ENCODE measurements around the gene RBPJL. TPM values are rescaled to one million over a fixed set of nuclear protein-coding genes. Genes with fewer than 3 reads are reported as not detected.

Gene RBPJL
- total and polyA plus RNA-seq, 4 donors = 0.08 to 0.38 TPM; not detected in 2

DNA sequence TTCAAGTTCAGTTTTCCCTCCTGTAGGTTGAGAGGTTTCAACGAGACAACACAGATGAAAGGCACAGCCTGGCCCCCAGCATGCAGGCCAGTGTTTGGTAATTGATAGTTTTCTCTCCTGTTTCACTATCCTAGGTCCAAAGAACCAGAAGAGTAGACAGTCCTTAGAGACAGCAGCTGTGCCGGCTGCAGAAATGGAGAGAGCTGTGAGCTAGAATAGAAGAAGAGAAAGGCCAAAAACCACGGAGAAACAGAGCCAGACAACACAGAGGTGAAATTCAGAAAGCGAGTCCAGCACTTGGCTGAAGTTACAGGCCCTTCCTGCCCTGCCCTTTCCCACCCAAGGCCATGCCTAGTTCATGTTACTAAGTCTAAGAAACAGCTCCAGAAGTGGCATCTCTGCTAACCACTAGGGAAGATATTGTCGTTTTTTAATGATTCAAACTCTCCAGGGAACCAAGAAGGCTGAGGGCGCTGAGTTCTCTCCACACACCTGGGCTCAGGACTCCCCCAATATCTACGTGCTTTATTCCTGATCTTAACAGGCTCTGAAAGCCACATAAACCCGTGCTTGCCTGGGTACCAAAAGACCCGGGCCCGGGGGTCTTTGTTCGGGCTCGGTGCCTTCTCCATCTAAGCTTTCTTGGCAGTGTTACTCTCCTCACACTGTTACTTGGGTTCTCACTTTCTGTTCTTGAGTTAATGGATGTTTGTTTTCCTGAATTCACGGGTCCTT, 16.5 kb upstream of the RBPJL start:
- 74 to 78% methylated on average over 13 of the region's 13 CpGs for WGBS, 2 donors
- intact Hi-C loops (cut with DNase I) = loop anchor here (5.0 to 10.0 kb wide), 3 partner anchors 245 to 278 kb away; no protein-coding TSS in a partner anchor

DNA sequence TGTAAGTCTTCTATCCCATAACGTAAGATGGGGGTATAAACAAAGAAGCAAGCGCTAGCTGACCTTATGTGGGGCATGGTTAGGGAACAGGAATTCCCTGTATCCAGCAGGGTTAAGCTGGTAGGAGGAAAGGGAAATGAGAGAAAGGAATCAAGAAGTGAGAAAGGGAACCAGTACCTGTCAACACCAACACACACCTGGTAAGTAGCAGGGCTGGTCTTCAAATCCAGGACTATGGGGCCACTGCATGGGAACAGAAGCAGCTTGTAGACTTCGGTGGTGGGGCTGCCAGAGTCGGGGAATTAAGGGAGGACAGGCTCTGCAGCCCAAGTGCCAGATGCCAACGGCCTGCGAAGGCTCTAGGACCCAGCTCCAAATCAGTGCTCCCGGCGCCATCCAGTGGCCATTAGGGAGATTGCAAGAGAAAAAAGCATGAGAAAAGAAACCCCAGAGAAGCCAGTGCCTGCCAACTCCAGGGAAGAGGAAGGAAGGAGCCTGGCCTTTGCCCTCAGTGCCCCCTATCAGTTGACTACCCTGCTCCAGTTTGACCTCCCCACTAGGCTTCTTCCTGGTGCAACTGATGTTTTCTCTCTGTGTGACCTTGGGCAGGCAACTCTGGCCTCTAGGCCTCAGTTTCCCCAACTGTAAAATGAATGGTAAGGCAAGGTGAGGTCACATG, 15.8 kb upstream of the RBPJL start:
- Histone ChIP-seq H3K4me1 (ENCODE audit: control insufficient read depth in 1 of 2, insufficient read depth in 2 of 2, low read length in 2 of 2) (no peaks in the 10 kb centered on the region), H3K36me3 (ENCODE audit: control insufficient read depth in 1 of 2, insufficient read depth in 2 of 2, low read length in 1 of 2) (no peaks in the 10 kb centered on the region), H3K27ac (ENCODE audit: low read depth in 1 of 2, low read length in 2 of 2) (no peak overlapping the region), H3K27me3 (ENCODE audit: control insufficient read depth in 1 of 2, insufficient read depth in 2 of 2, low read length in 1 of 2) (no peaks in the 10 kb centered on the region), H3K4me3 (ENCODE audit: low read length in 2 of 2) (no peak overlapping the region), H3K9me3 (ENCODE audit: control insufficient read depth, low read length) (no peaks in the 10 kb centered on the region)
- DNase-seq (peak; percentile 84 to 87), ATAC-seq (ENCODE audit: low FRiP score) (peak; percentile 79)
- 27% methylated on average over 8 of the region's 8 CpGs for WGBS, 2 donors
- intact Hi-C loops (cut with DNase I) = loop anchor here in 1 of 2 donors (5.0 kb wide), 2 partner anchors 249 to 279 kb away; no protein-coding TSS in a partner anchor

More for the DNA sequence above, 16.5 kb upstream of the RBPJL start:
- H3K27ac ChIP-seq (ENCODE audit: low read depth in 1 of 2, low read length in 2 of 2) = no peak overlapping the region
- DNase-seq (no peak), ATAC-seq (ENCODE audit: low FRiP score) (no peak)
- H3K4me3 ChIP-seq (ENCODE audit: low read length in 2 of 2) = no peak overlapping the region
- no peaks in the 10 kb centered on the region for H3K4me1 ChIP-seq (ENCODE audit: control insufficient read depth in 1 of 2, insufficient read depth in 2 of 2, low read length in 2 of 2)
- no peaks in the 10 kb centered on the region for H3K27me3 ChIP-seq (ENCODE audit: control insufficient read depth in 1 of 2, insufficient read depth in 2 of 2, low read length in 1 of 2)
- no peaks in the 10 kb centered on the region for H3K36me3 ChIP-seq (ENCODE audit: control insufficient read depth in 1 of 2, insufficient read depth in 2 of 2, low read length in 1 of 2)
- no peaks in the 10 kb centered on the region for H3K9me3 ChIP-seq (ENCODE audit: control insufficient read depth, low read length)

DNA sequence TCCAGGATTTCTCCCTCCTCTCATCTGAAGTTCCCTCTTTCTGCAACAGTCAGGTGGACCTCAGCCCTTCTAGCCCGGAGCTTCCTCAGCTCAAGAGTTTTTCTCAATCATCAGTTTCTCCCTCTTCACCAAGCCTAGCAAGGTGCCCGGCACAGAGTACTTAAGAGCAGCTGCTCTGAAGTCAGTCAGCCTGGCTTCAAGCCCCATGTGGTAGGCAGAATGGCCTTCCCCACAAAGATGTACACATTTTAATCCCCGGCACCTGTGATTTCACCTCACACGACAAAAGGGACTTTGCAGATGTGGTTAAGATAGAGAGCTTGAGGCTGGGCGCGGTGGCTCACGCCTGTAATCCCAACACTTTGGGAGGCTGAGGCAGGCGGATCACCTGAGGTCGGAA, 15.1 kb upstream of the RBPJL start:
- H3K36me3 ChIP-seq (ENCODE audit: control insufficient read depth in 1 of 2, insufficient read depth in 2 of 2, low read length in 1 of 2) = no peaks in the 10 kb centered on the region
- DNase-seq (no peak), ATAC-seq (ENCODE audit: low FRiP score) (no peak)
- H3K4me3 ChIP-seq (ENCODE audit: low read length in 2 of 2) = no peak overlapping the region
- H3K27me3 ChIP-seq (ENCODE audit: control insufficient read depth in 1 of 2, insufficient read depth in 2 of 2, low read length in 1 of 2) = no peaks in the 10 kb centered on the region
- intact Hi-C loops (cut with DNase I) = loop anchor here in 1 of 2 donors (5.0 kb wide), 2 partner anchors 249 to 279 kb away; no protein-coding TSS in a partner anchor
- no peaks in the 10 kb centered on the region for H3K9me3 ChIP-seq (ENCODE audit: control insufficient read depth, low read length)
- 87 to 89% methylated on average over 9 of the region's 9 CpGs for WGBS, 2 donors
- H3K4me1 ChIP-seq (ENCODE audit: control insufficient read depth in 1 of 2, insufficient read depth in 2 of 2, low read length in 2 of 2) = no peaks in the 10 kb centered on the region
- no peak overlapping the region for H3K27ac ChIP-seq (ENCODE audit: low read depth in 1 of 2, low read length in 2 of 2)

DNA sequence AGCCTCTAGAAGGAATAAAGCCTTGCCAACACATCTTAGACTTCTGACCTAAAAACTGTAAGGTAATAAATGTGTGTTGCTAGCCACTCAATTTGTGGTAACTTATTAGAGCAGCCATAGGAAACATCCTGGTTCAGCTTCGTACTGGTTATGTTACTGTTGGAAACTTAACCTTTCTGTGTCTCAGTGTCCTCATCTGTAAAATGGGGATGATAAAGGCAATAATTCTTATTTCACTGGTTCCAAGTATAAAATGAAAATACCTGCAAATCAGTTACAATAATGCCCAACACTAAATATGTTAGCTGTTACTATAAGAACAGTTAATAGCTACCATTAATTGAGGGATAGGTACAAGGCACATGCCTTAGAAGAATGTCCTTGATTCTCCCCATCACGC, 14.3 kb upstream of the RBPJL start:
- no peaks in the 10 kb centered on the region for H3K36me3 ChIP-seq (ENCODE audit: control insufficient read depth in 1 of 2, insufficient read depth in 2 of 2, low read length in 1 of 2)
- H3K9me3 ChIP-seq (ENCODE audit: control insufficient read depth, low read length) = no peaks in the 10 kb centered on the region
- no peaks in the 10 kb centered on the region for H3K27me3 ChIP-seq (ENCODE audit: control insufficient read depth in 1 of 2, insufficient read depth in 2 of 2, low read length in 1 of 2)
- 87 to 88% methylated on average over 2 of the region's 2 CpGs for WGBS, 2 donors
- H3K4me1 ChIP-seq (ENCODE audit: control insufficient read depth in 1 of 2, insufficient read depth in 2 of 2, low read length in 2 of 2) = no peaks in the 10 kb centered on the region
- no peak overlapping the region for H3K27ac ChIP-seq (ENCODE audit: low read depth in 1 of 2, low read length in 2 of 2)
- intact Hi-C loops (cut with DNase I) = loop anchor here in 1 of 2 donors (5.0 kb wide), 2 partner anchors 250 to 280 kb away; no protein-coding TSS in a partner anchor
- no peak overlapping the region for H3K4me3 ChIP-seq (ENCODE audit: low read length in 2 of 2)
- ATAC-seq (ENCODE audit: low FRiP score) = no peak
- no peak for DNase-seq

DNA sequence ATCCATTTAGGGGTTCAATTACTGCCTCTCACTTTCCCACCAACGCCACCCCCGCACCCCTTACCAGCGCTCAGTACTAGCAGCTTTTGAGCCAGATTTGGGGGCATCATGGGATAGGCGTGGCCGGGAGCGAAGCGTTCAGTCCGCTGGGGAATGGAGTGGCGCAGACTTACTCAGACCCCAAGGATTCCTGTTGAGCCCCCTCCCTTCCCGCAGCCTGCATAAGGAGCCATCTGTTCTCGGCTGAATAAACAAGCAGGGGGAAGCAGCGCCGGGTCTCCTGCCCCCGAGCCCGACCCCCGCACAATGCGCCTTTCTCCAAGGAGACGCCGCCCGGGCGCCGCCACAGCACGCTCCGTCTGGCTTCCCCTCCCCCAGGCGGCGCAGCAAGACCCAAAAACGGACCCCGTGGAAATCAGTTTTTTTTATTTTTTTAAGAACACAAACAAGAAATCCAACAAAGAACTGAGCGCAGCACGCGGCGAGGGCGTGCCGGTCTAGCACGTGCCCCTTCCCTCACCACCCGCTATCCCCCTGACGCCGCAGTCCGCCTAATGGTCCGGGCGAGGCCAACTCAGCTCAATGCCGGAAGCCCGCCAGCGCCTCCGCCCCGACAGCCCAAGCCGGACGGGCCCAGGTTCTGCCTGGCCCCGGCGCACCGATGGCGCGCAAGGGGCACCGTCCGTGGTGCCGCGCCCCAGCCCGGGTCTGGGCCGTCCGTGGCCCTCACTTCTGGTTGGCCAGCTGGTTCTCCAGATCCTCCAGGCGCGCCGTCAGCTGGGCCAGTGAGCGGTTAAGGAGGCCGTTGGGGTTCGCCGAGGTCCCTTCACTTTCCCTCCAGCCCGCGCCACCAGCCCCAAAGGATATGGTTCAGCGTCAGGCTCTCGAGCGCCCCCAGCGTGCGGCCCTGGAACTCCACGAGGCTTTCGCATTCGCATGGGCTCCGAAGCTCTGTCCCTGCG, 13.3 kb upstream of the RBPJL start:
- WGBS, 2 donors = 2 to 3% methylated on average over 72 to 79 of the region's 79 CpGs
- Histone ChIP-seq H3K4me1 (ENCODE audit: control insufficient read depth in 1 of 2, insufficient read depth in 2 of 2, low read length in 2 of 2) (no peaks in the 10 kb centered on the region), H3K4me3 (ENCODE audit: low read length in 2 of 2) (peak overlapping the region; percentile 11 to 18), H3K27me3 (ENCODE audit: control insufficient read depth in 1 of 2, insufficient read depth in 2 of 2, low read length in 1 of 2) (no peaks in the 10 kb centered on the region), H3K27ac (ENCODE audit: low read depth in 1 of 2, low read length in 2 of 2) (no peak overlapping the region), H3K36me3 (ENCODE audit: control insufficient read depth in 1 of 2, insufficient read depth in 2 of 2, low read length in 1 of 2) (no peaks in the 10 kb centered on the region), H3K9me3 (ENCODE audit: control insufficient read depth, low read length) (no peaks in the 10 kb centered on the region)
- DNase-seq = peak; percentile 86 to 97
- intact Hi-C loops (cut with DNase I) = loop anchor here in 1 of 2 donors (5.0 kb wide), 2 partner anchors 251 to 281 kb away; no protein-coding TSS in a partner anchor
- peak; percentile 83 for ATAC-seq (ENCODE audit: low FRiP score)

DNA sequence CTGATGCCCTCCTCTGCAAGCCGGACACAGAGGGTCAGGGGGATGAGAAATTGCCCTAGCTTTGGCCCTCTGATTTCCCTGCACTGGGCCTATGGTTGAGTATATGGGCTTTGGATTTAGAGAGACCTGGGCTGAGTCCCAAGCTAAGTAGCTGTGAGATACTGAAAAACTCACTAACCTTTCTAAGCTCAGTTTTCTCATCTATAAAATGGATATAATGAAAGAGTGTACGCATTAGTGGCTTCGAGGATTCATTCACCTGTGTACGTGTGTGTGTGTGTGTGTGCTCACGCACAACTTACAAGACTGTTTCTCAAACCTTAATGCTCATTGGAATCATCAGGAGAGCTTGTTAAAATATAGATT, 12.7 kb upstream of the RBPJL start:
- DNase-seq (no peak), ATAC-seq (ENCODE audit: low FRiP score) (no peak)
- H3K4me3 ChIP-seq (ENCODE audit: low read length in 2 of 2) = no peak overlapping the region
- H3K4me1 ChIP-seq (ENCODE audit: control insufficient read depth in 1 of 2, insufficient read depth in 2 of 2, low read length in 2 of 2) = no peaks in the 10 kb centered on the region
- no peaks in the 10 kb centered on the region for H3K27me3 ChIP-seq (ENCODE audit: control insufficient read depth in 1 of 2, insufficient read depth in 2 of 2, low read length in 1 of 2)
- no peaks in the 10 kb centered on the region for H3K9me3 ChIP-seq (ENCODE audit: control insufficient read depth, low read length)
- WGBS, 2 donors = 62 to 66% methylated on average over 5 of the region's 5 CpGs
- intact Hi-C loops (cut with DNase I) = loop anchor here in 1 of 2 donors (5.0 kb wide), 2 partner anchors 252 to 282 kb away; no protein-coding TSS in a partner anchor
- no peak overlapping the region for H3K27ac ChIP-seq (ENCODE audit: low read depth in 1 of 2, low read length in 2 of 2)
- no peaks in the 10 kb centered on the region for H3K36me3 ChIP-seq (ENCODE audit: control insufficient read depth in 1 of 2, insufficient read depth in 2 of 2, low read length in 1 of 2)

DNA sequence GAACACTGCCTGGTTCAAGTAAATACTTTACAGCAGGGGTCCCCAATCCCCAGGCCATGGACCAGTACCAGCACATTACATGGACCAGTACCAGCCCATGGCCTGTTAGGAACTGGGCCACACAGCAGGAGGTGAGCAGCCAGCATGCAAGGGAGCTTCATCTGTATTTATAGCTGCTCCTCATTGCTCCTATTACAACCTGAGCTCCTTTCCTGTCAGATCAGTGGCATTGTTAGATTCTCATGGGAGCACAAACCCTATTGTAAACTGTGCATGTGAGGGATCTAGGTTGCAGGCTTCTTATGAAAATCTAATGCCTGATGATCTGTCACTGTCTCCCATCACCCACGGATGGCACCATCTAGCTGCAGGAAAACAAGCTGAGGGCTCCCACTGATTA, 12.0 kb upstream of the RBPJL start:
- DNase-seq (no peak), ATAC-seq (ENCODE audit: low FRiP score) (no peak)
- Histone ChIP-seq H3K4me1 (ENCODE audit: control insufficient read depth in 1 of 2, insufficient read depth in 2 of 2, low read length in 2 of 2) (no peaks in the 10 kb centered on the region), H3K36me3 (ENCODE audit: control insufficient read depth in 1 of 2, insufficient read depth in 2 of 2, low read length in 1 of 2) (no peaks in the 10 kb centered on the region), H3K4me3 (ENCODE audit: low read length in 2 of 2) (no peak overlapping the region), H3K27ac (ENCODE audit: low read depth in 1 of 2, low read length in 2 of 2) (no peak overlapping the region), H3K27me3 (ENCODE audit: control insufficient read depth in 1 of 2, insufficient read depth in 2 of 2, low read length in 1 of 2) (no peaks in the 10 kb centered on the region), H3K9me3 (ENCODE audit: control insufficient read depth, low read length) (no peaks in the 10 kb centered on the region)
- 95 to 97% methylated on average over 1 of the region's 1 CpG for WGBS, 2 donors
- intact Hi-C loops (cut with DNase I) = loop anchor here in 1 of 2 donors (5.0 kb wide), 2 partner anchors 252 to 282 kb away; no protein-coding TSS in a partner anchor

DNA sequence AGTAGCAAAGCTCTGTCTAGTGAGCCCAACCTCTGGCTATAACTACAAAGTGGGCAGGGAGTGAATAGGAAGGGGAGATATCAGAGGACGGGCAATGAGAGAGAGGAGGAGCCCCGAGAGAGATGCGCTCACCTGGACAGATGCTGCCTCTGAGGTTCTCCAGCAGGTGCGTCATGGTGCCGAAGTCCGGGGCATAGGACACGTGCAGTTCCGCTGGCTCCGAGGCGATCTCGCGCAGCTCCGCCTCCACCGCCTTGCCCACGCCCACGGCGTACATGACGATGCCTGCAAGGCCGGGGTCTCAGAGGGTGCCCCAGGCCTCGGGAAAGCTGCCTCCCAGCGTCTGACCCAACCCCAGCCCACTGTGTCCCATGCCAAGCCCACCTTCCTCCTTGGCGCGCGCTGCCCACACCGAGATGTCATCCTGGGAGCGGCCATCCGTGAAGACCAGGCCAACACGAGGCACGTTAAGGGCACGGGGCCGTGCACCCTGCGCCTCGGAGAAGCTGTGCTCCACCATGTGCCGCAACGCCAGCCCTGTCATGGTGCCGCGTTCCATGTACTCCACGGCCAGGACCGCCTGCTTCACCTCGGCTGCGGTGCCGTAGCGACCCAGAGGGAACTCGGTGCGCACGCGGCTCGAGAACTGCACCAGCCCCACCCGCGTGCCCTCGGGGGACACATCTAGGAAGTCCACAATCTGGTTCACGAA, 8.7 kb upstream of the RBPJL start:
- DNase-seq (peak in 1 of 2 donors; percentile 71), ATAC-seq (ENCODE audit: low FRiP score) (no peak)
- Histone ChIP-seq H3K9me3 (ENCODE audit: control insufficient read depth, low read length) (no peaks in the 10 kb centered on the region), H3K36me3 (ENCODE audit: control insufficient read depth in 1 of 2, insufficient read depth in 2 of 2, low read length in 1 of 2) (no peaks in the 10 kb centered on the region), H3K4me1 (ENCODE audit: control insufficient read depth in 1 of 2, insufficient read depth in 2 of 2, low read length in 2 of 2) (no peaks in the 10 kb centered on the region), H3K27me3 (ENCODE audit: control insufficient read depth in 1 of 2, insufficient read depth in 2 of 2, low read length in 1 of 2) (no peaks in the 10 kb centered on the region), H3K4me3 (ENCODE audit: low read length in 2 of 2) (no peak overlapping the region), H3K27ac (ENCODE audit: low read depth in 1 of 2, low read length in 2 of 2) (no peak overlapping the region)
- 91 to 92% methylated on average over 52 of the region's 52 CpGs for WGBS, 2 donors
- intact Hi-C loops (cut with DNase I) = no loop called here
